GM23338 (cell line): ENCODE measurements around the gene FHIT. TPM values are rescaled to one million over a fixed set of nuclear protein-coding genes. Genes with fewer than 3 reads are reported as not detected.

Experiments
- ATAC-seq: fragments of 200-7000 bp; cut with Tn5 transposase; 3 replicates; pipeline ENCODE4 v1.9.1; 2020
- DNase-seq: peaks from one replicate; pipeline ENCODE4 v3.0.0-alpha.2; 2015; ENCODE audit warnings: low spot score
- H2AFZ ChIP-seq: fragments of 200-600 bp; sonication (generic); 2 replicates; pipeline ENCODE4 v1.8.0; 2016; ENCODE audit warnings: antibody characterized with exemption, mild to moderate bottlenecking, moderate library complexity
- H3F3A ChIP-seq: fragments of 200-600 bp; sonication (generic); replicated peaks from 2 replicates; pipeline ENCODE4 v1.8.0; 2017; ENCODE audit warnings: antibody characterized with exemption, mixed run types, low read depth
- H3K27ac ChIP-seq: fragments of 200-600 bp; sonication (generic); 2 replicates; pipeline ENCODE4 v1.6.1; 2016; ENCODE audit warnings: low read depth
- H3K27me3 ChIP-seq: fragments of 200-600 bp; sonication (generic); 2 replicates; pipeline ENCODE4 v1.8.0; 2016; ENCODE audit warnings: mild to moderate bottlenecking, mixed run types, moderate library complexity; ENCODE audit not compliant: insufficient read depth
- H3K36me3 ChIP-seq: fragments of 200-600 bp; sonication (generic); 2 replicates; pipeline ENCODE4 v1.8.0; 2016; ENCODE audit warnings: mild to moderate bottlenecking; ENCODE audit not compliant: insufficient read depth
- H3K4me1 ChIP-seq: fragments of 200-600 bp; sonication (generic); 2 replicates; pipeline ENCODE4 v1.8.0; 2016; ENCODE audit warnings: mild to moderate bottlenecking, moderate library complexity; ENCODE audit not compliant: insufficient read depth
- H3K4me2 ChIP-seq: fragments of 200-600 bp; sonication (generic); 2 replicates; pipeline ENCODE4 v1.7.1; 2017; ENCODE audit warnings: mixed run types
- H3K4me3 ChIP-seq: fragments of 200-600 bp; sonication (generic); 2 replicates; pipeline ENCODE4 v1.6.1; 2016; ENCODE audit warnings: mixed run types
- H3K79me2 ChIP-seq: fragments of 200-600 bp; sonication (generic); replicated peaks from 2 replicates; pipeline ENCODE4 v1.8.0; 2017; ENCODE audit warnings: mild to moderate bottlenecking; ENCODE audit not compliant: insufficient read depth
- H3K9me2 ChIP-seq: fragments of 200-600 bp; sonication (generic); 2 replicates; pipeline ENCODE4 v1.8.0; 2017; ENCODE audit not compliant: insufficient read depth
- H4K20me1 ChIP-seq: fragments of 200-600 bp; sonication (generic); replicated peaks from 2 replicates; pipeline ENCODE4 v1.8.0; 2017; ENCODE audit warnings: mild to moderate bottlenecking; ENCODE audit not compliant: insufficient read depth
- H3K27ac Mint-ChIP-seq: 2 replicates; pipeline ENCODE4 v1.8.0; 2020; ENCODE audit warnings: inconsistent platforms, mild to moderate bottlenecking, moderate library complexity, mixed read lengths
- H3K27me3 Mint-ChIP-seq: 3 replicates; pipeline ENCODE4 v1.8.0; 2022; ENCODE audit warnings: low read depth, mild to moderate bottlenecking, moderate library complexity, mixed read lengths, inconsistent platforms; ENCODE audit not compliant: insufficient read depth, poor library complexity
- H3K36me3 Mint-ChIP-seq: 3 replicates; pipeline ENCODE4 v1.8.0; 2021; ENCODE audit warnings: low read depth, mild to moderate bottlenecking, inconsistent platforms, moderate library complexity, mixed read lengths
- H3K4me1 Mint-ChIP-seq: 3 replicates; pipeline ENCODE4 v1.8.0; 2020; ENCODE audit warnings: mild to moderate bottlenecking, inconsistent platforms, mixed read lengths
- H3K4me3 Mint-ChIP-seq: 3 replicates; pipeline ENCODE4 v1.8.0; 2021; ENCODE audit warnings: moderate library complexity, mild to moderate bottlenecking, inconsistent platforms, mixed read lengths
- H3K9me3 Mint-ChIP-seq: 3 replicates; pipeline ENCODE4 v1.8.0; 2020; ENCODE audit warnings: moderate library complexity, mild to moderate bottlenecking, inconsistent platforms, mixed read lengths
- CTCF ChIP-seq, 2 experiments: fragments of 200-600 bp in 1 of 2; sonication (generic) in 1 of 2; conservative IDR thresholded peaks; 2 replicates each; pipeline versions ENCODE4 v1.5.1 to v1.6.1; 2016 to 2017; ENCODE audit warnings: antibody characterized with exemption in 2 of 2, low read depth in 2 of 2, mild to moderate bottlenecking in 2 of 2, moderate library complexity in 1 of 2
- ZNF114 ChIP-seq: fragments of 250-450 bp; sonication (Bioruptor Pico); IDR thresholded peaks from 2 replicates; pipeline ENCODE4 v1.5.0; 2020; ENCODE audit warnings: mild to moderate bottlenecking, moderate library complexity
- ZNF462 ChIP-seq: fragments of 250-450 bp; sonication (Bioruptor Pico); IDR thresholded peaks from 2 replicates; pipeline ENCODE4 v1.5.0; 2020; ENCODE audit warnings: mild to moderate bottlenecking, moderate library complexity
- polyA plus RNA-seq: library from polyadenylated mRNA; unstranded; fragments of >200 nt; fragmentation: Nextera tagmentation; extraction: Ambion mirVana; gene quantifications from 2 replicates; pipeline ENCODE4 v1.2.1, GENCODE V29; 2016
- total RNA-seq: library from RNA; depleted of rRNA; stranded (reverse); fragments of >200 nt; shearing (Covaris generic); gene quantifications from 2 replicates; pipeline ENCODE4 v1.2.3, GENCODE V29; 2014

FHIT gene
- total and polyA plus RNA-seq, 2 experiments from 2014 or later: 3.0 to 8.3 TPM

- Mint-ChIP-seq H3K27me3 (no peaks in the 10 kb centered on the region), H3K36me3 (peaks cover 11% of the 10 kb centered on the region; the same call in 2 of the 3 replicates), H3K4me1 (no peaks in the 10 kb centered on the region), H3K4me3 (no peak overlapping the region), H3K27ac (no peak overlapping the region), H3K9me3 (peaks cover 12% of the 10 kb centered on the region; the same call in 2 of the 3 replicates)
- no peak overlapping the region for H3K27ac ChIP-seq
- no peak overlapping the region for H3K4me2 ChIP-seq
- no peak overlapping the region for H3K4me3 ChIP-seq
- no peaks in the 10 kb centered on the region for H4K20me1 ChIP-seq
- TF ChIP-seq CTCF (conservative IDR thresholded peaks at IDR 0.05; ENCODE audit: low read depth in 2 of 2) (no peak), ZNF114 (CRISPR knock-in tag) (no peak), ZNF462 (CRISPR knock-in tag) (no peak)
- H3K9me2 ChIP-seq: peaks cover 10% of the 10 kb centered on the region
- no peak overlapping the region for H2AFZ ChIP-seq
- no peaks in the 10 kb centered on the region for H3K4me1 ChIP-seq
- no peaks in the 10 kb centered on the region for H3K79me2 ChIP-seq
- peaks cover 3% of the 10 kb centered on the region; the same call in 1 of the 2 replicates for H3K36me3 ChIP-seq
- H3F3A ChIP-seq: no peaks in the 10 kb centered on the region
- ATAC-seq: no peak
- H3K27me3 ChIP-seq: no peaks in the 10 kb centered on the region
- DNase-seq: no peak
Observed at GRCh38 chr3:61118830-61119229, 132.4 kb downstream of the FHIT start.
